Common myeloid progenitor, CD34-positive (primary cell): Measurements from ENCODE around the gene SYNGR3.

Experiments
- CTCF ChIA-PET: fragments of 350-600 bp; sonication (Branson Sonifier 250); formaldehyde crosslinking; loops from one replicate; lab custom pipeline; 2021; ENCODE audit warnings: antibody characterized with exemption; lab: Charles Lee
- POLR2A ChIA-PET: fragments of 350-600 bp; sonication (Branson Sonifier 250); formaldehyde crosslinking; loops from one replicate; lab custom pipeline; 2021; ENCODE audit warnings: antibody characterized with exemption; lab: Charles Lee
- DNase-seq, 3 donors: peaks; one replicate each; pipeline versions ENCODE4 v3.0.0 to v3.0.0-alpha.2; 2013
- H3K27ac ChIP-seq, 2 experiments: 1 replicate in 1 of 2; 2 replicates in 1 of 2; pipeline ENCODE4 v1.7.0; 2013; ENCODE audit warnings: inconsistent platforms in 2 of 2, low read length in 2 of 2, mild to moderate bottlenecking in 2 of 2, low read depth in 1 of 2, moderate library complexity in 1 of 2; ENCODE audit not compliant: severe bottlenecking in 2 of 2, insufficient read depth in 1 of 2, poor library complexity in 1 of 2
- H3K27me3 ChIP-seq, 5 experiments: replicated peaks in 2 of 5; 1 replicate in 3 of 5; 2 replicates in 2 of 5; pipeline versions ENCODE4 v1.6.1 to v1.7.0; 2013; ENCODE audit warnings: low read length in 4 of 5, mild to moderate bottlenecking in 2 of 5, moderate library complexity in 2 of 5, inconsistent platforms in 1 of 5; ENCODE audit not compliant: insufficient read depth in 5 of 5, control insufficient read depth in 4 of 5
- H3K36me3 ChIP-seq, 4 experiments: 1 replicate in 2 of 4; 2 replicates in 2 of 4; pipeline versions ENCODE4 v1.6.1 to v1.7.0; 2013; ENCODE audit warnings: low read length in 3 of 4, control low read depth in 1 of 4, mild to moderate bottlenecking in 1 of 4; ENCODE audit not compliant: control insufficient read depth in 4 of 4, insufficient read depth in 4 of 4
- H3K4me1 ChIP-seq, 4 experiments: 1 replicate in 3 of 4; 2 replicates in 1 of 4; pipeline versions ENCODE4 v1.6.1 to v1.7.1; 2013; ENCODE audit warnings: low read length in 3 of 4, mild to moderate bottlenecking in 3 of 4, control low read depth in 1 of 4, inconsistent platforms in 1 of 4, moderate library complexity in 1 of 4; ENCODE audit not compliant: control insufficient read depth in 4 of 4, insufficient read depth in 4 of 4; ENCODE audit errors: control extremely low read depth in 1 of 4
- H3K4me3 ChIP-seq, 7 experiments: 1 replicate in 4 of 7; 2 replicates in 3 of 7; pipeline versions ENCODE4 v1.5.1 to v1.7.0; 2013; ENCODE audit warnings: mild to moderate bottlenecking in 7 of 7, low read length in 6 of 7, moderate library complexity in 6 of 7, inconsistent platforms in 2 of 7, low read depth in 2 of 7, control low read depth in 1 of 7; ENCODE audit not compliant: insufficient read depth in 4 of 7, control insufficient read depth in 1 of 7; ENCODE audit errors: extremely low read depth in 1 of 7
- H3K9me3 ChIP-seq, 5 experiments: 1 replicate in 4 of 5; 2 replicates in 1 of 5; pipeline versions ENCODE4 v1.6.1 to v1.7.1; 2013; ENCODE audit warnings: low read length in 4 of 5, mild to moderate bottlenecking in 2 of 5, inconsistent platforms in 1 of 5, low read depth in 1 of 5, moderate library complexity in 1 of 5; ENCODE audit not compliant: control insufficient read depth in 4 of 5, insufficient read depth in 2 of 5; ENCODE audit errors: control extremely low read depth in 1 of 5
- WGBS: methylation state at CpG from one replicate; pipeline ENCODE4 v1.1.5; 2013; ENCODE audit not compliant: insufficient coverage; 5-methylcytosine and 5-hydroxymethylcytosine counted together

Gene SYNGR3

DNA sequence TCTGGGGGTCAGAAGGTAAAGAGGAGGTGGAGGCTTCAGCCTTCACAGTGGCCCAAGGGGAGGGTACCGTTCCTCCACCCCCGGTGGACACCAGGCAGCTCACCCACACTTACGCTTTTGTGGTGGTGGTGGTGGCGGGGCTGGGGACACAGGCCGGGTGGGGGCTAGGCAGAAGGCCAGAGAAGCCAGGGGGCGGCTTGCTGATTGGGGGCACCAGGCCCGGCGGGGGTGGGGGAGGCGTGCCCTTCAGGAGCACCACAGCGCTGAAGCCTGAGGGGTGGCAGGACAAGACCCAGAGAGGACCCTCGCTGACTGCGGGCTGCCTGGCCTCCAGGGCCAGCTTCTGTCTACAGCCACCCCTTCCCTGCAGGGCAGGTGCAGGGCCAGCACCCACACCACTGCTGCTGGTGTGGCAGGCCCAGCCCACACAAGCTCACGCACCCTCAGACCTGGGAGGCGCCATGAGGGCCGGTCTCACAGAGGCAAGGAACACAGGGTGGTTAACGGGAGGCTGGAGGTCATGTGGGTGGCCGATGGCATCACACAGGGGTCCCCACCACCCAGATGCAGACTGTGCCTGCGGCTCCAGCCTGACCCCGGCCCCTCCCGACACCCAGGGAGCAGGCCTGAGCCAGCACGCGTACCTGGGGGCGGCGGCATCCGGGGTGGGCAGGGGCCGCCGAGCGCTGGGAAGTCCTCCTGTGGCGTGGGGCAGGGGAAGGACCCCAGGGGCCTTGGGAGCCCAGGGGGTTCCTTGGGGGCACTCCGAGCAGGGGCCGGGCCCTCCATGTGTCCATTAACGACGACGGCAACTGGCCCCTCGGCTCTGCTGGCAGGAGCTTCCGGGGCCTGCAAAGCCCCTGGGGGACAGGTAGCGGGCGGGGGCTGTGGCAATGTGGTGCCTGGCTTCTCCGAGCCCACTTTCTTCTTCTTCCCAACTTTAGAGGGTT, 9.4 kb downstream of the SYNGR3 start:
- Histone ChIP-seq H3K36me3 (peaks cover 0 to 69% (median 54%) of the 10 kb centered on the region in 4 experiments), H3K4me3 (no peak overlapping the region), H3K27ac (no peak overlapping the region), H3K9me3 (no peaks in the 10 kb centered on the region), H3K27me3 (no peaks in the 10 kb centered on the region), H3K4me1 (peaks cover 0 to 9% (median 6%) of the 10 kb centered on the region in 4 experiments)
- ChIA-PET CTCF (interaction anchor here (1.4 to 1.5 kb wide), 2 partner anchors 14 to 156 kb away, joined by 3 to 4 read pairs; partner anchors contain the start of gene TRAF7), POLR2A (interaction anchor here (1.0 kb wide), 1 partner anchor 156 kb away, joined by 3 read pairs; the partner anchor contains the start of gene TRAF7)
- 97% methylated on average over 26 of the region's 39 CpGs for WGBS
- DNase-seq: no peak

GRCh38 chr16:1999866-2000514, 10.2 kb downstream of the SYNGR3 start:
- 97% methylated on average over 20 of the region's 28 CpGs for WGBS
- CTCF ChIA-PET: interaction anchor here (1.4 kb wide), 1 partner anchor 155 kb away, joined by 3 read pairs; the partner anchor contains the start of gene TRAF7

DNA sequence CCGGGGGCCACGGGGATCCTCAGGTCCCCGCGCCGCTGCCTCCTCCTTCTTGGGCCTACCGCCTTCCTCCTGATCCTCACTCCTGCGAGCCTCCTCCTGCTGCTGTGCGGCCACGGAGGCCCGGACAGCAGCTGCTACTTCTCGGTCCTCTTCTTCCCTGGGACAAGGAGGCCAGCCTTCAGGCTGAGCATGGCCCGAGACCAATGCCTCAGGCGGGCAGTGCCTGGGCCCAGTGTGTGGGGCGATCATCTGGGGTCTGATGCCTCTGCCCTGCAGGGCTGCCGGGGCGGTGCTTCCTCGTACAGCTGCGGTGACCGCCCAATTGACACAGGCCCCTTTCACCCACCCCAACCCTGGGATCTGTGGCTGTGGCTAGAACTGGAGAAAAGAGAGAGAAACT, 11.3 kb downstream of the SYNGR3 start:
- peaks cover 0 to 69% (median 56%) of the 10 kb centered on the region in 4 experiments for H3K36me3 ChIP-seq
- POLR2A ChIA-PET: no interaction called here
- CTCF ChIA-PET: interaction anchor here (0.6 to 1.6 kb wide), 4 partner anchors 15 to 154 kb away, joined by 3 to 4 read pairs (median 4); partner anchors contain the start of genes NTHL1, TRAF7 and TSC2

More at GRCh38 chr16:1999866-2000514, 10.2 kb downstream of the SYNGR3 start:
- POLR2A ChIA-PET: no interaction called here
- no peak overlapping the region for H3K27ac ChIP-seq
- no peaks in the 10 kb centered on the region for H3K27me3 ChIP-seq
- peaks cover 0 to 69% (median 54%) of the 10 kb centered on the region in 4 experiments for H3K36me3 ChIP-seq
- peaks cover 0 to 17% (median 14%) of the 10 kb centered on the region in 4 experiments for H3K4me1 ChIP-seq
- no peak for DNase-seq
- H3K9me3 ChIP-seq: no peaks in the 10 kb centered on the region
- no peak overlapping the region for H3K4me3 ChIP-seq

DNA sequence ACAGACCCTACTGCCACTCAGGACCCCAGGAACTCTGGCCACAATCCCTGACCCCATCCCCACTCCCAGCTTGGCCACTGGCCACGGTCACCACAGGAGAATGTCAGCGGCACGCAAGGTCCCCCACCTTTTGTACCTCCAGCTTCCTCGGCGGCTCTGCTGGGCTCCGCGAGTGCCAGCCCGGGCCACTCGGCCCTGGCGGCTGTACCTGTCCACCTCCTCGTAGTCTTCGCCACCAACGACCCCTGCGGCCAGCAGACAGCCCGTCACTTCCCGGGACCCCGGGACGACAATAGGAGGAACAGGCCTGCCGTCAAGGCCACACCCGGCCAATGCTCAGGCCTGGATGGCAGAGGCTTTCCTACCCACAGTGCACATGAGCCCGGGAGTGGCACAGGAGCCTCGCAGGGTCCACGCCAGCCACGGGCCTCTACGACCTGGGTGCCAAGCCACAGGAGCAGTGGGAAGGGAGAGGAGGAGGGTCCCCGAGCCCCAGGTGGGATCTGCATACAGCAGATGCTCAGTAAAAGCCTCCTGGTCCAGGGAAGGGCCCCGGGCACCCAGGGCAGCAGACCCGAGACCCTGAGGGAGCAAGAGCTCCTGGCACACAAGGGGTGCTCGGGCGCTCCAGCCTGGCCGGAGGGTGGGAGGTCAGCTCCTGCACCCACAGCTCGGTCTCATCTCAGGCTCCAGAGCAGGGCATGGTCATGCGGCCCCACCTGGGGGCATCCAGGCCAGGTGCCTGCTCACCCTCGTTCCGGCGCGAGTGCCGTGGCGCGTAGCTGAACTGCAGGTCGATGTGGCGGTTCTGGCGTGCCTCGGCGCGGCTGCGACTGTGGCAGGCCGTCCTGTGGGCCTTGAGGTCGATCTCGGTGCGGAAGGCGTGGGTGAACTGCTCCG, 11.9 kb downstream of the SYNGR3 start:
- H3K9me3 ChIP-seq: no peaks in the 10 kb centered on the region
- CTCF ChIA-PET: interaction anchor here (1.3 to 2.4 kb wide), 3 partner anchors 15 to 152 kb away, joined by 4 to 6 read pairs (median 4); no protein-coding TSS in a partner anchor
- H3K36me3 ChIP-seq: peaks cover 0 to 74% (median 55%) of the 10 kb centered on the region in 4 experiments
- no peak for DNase-seq
- no peak overlapping the region for H3K4me3 ChIP-seq
- 96% methylated on average over 49 of the region's 53 CpGs for WGBS
- POLR2A ChIA-PET: no interaction called here
- H3K4me1 ChIP-seq: peaks cover 0 to 35% (median 31%) of the 10 kb centered on the region in 4 experiments
- no peaks in the 10 kb centered on the region for H3K27me3 ChIP-seq
- no peak overlapping the region for H3K27ac ChIP-seq

More for the DNA sequence above, 11.3 kb downstream of the SYNGR3 start:
- 96% methylated on average over 11 of the region's 19 CpGs for WGBS
- DNase-seq: no peak
- H3K9me3 ChIP-seq: no peaks in the 10 kb centered on the region
- no peaks in the 10 kb centered on the region for H3K27me3 ChIP-seq
- no peak overlapping the region for H3K4me3 ChIP-seq
- H3K27ac ChIP-seq: no peak overlapping the region
- peaks cover 0 to 28% (median 25%) of the 10 kb centered on the region in 4 experiments for H3K4me1 ChIP-seq

DNA sequence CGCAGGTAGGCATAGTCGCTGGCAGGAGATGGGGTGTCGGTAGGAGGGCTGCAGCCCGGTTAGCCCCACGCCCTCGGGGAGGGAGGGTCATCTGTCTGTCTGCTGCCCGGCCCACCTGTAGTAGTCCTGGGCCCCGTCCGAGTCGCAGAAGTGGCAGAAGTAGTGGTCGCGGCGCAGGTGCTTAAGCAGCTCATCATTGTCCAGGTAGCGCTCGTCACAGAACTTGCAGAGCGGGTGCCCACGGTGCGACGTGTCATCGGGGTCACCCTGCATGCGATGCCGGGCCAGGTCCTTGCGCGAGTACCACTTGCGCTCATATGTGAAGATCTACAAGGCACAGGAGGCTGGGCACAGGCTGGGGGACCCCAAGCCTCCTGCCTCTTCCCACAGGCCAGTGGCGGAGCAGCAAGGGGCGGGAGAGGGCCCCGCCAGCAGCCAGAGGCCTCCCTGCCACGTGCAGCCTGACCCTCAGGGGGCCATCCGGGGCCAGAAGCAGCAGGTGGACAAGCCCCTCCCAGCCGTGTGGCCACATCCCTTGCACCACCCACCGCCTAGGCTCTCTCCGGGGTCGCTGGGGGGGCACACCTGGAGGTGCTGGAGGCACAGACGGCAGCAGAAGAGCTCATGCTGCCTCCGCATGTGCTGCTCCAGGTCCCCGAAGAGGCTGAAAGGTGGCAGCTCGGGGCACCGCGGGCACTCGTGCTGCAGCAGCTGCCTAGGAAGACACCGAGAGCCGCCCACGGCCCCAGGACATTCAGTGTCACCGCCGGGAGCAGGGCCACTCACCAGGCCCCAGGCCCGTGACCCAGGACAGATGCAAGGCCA, 12.8 kb downstream of the SYNGR3 start:
- no peak for DNase-seq
- Histone ChIP-seq H3K27ac (no peak overlapping the region), H3K9me3 (no peaks in the 10 kb centered on the region), H3K4me3 (no peak overlapping the region), H3K27me3 (no peaks in the 10 kb centered on the region), H3K36me3 (peaks cover 0 to 76% (median 48%) of the 10 kb centered on the region in 4 experiments), H3K4me1 (peaks cover 0 to 44% (median 40%) of the 10 kb centered on the region in 4 experiments)
- POLR2A ChIA-PET: interaction anchor here (1.7 to 3.4 kb wide), 2 partner anchors 38 to 152 kb away, joined by 5 to 15 read pairs; partner anchors contain the start of genes RPS2 and TRAF7
- CTCF ChIA-PET: interaction anchor here (0.9 to 6.9 kb wide), 13 partner anchors 6 to 151 kb away, joined by 3 to 80 read pairs (median 6); partner anchors contain the start of genes RAB26 and TRAF7
- 96% methylated on average over 46 of the region's 47 CpGs for WGBS
